B cell (primary cell): ENCODE results near the gene THBS4. TPM values are rescaled to one million over a fixed set of nuclear protein-coding genes. Genes with fewer than 3 reads are reported as not detected.

Source experiments
- ATAC-seq: fragments of 200-7000 bp; cut with Tn5 transposase; one replicate; pipeline ENCODE4 v1.10.0; 2021; ENCODE audit warnings: low read depth, mild to moderate bottlenecking, moderate number of reproducible peaks, moderate library complexity
- CTCF ChIA-PET: fragments of 350-600 bp; sonication (Branson Sonifier 250); formaldehyde crosslinking; loops from one replicate; lab custom pipeline; 2021; ENCODE audit warnings: antibody characterized with exemption, inconsistent platforms; lab: Charles Lee
- POLR2A ChIA-PET: fragments of 350-600 bp; sonication (Branson Sonifier 250); formaldehyde crosslinking; loops from one replicate; lab custom pipeline; 2021; ENCODE audit warnings: antibody characterized with exemption; lab: Charles Lee
- DNase-seq: peaks from one replicate; pipeline ENCODE4 v3.0.0; 2013
- H2AFZ ChIP-seq: 2 replicates; pipeline ENCODE4 v1.6.1; 2012; ENCODE audit warnings: mild to moderate bottlenecking, low read depth, low read length; ENCODE audit not compliant: insufficient read depth, poor library complexity, severe bottlenecking
- H3K27ac ChIP-seq, 2 donors: 1 replicate in 1 of 2; 2 replicates in 1 of 2; pipeline ENCODE4 v1.5.1; 2012 to 2013; ENCODE audit warnings: low read length in 2 of 2, mild to moderate bottlenecking in 2 of 2, moderate library complexity in 1 of 2
- H3K27me3 ChIP-seq, 4 experiments: fragments of 200-600 bp in 1 of 4; sonication (generic) in 1 of 4; replicated peaks in 1 of 4; 1 replicate in 2 of 4; 2 replicates in 2 of 4; pipeline versions ENCODE4 v1.6.1 to v1.7.0; 2013 to 2016; ENCODE audit warnings: low read length in 3 of 4, mild to moderate bottlenecking in 2 of 4, mixed read lengths in 1 of 4, moderate library complexity in 1 of 4; ENCODE audit not compliant: insufficient read depth in 4 of 4, control insufficient read depth in 3 of 4; ENCODE audit errors: control extremely low read depth in 1 of 4
- H3K36me3 ChIP-seq, 2 experiments: replicated peaks in 1 of 2; 1 replicate in 1 of 2; 2 replicates in 1 of 2; pipeline versions ENCODE4 v1.6.1 to v1.7.1; 2013; ENCODE audit warnings: low read length in 1 of 2; ENCODE audit not compliant: insufficient read depth in 2 of 2, control insufficient read depth in 1 of 2; ENCODE audit errors: control extremely low read depth in 1 of 2, extremely low read depth in 1 of 2
- H3K4me1 ChIP-seq, 2 donors: fragments of 200-600 bp in 1 of 2; sonication (generic) in 1 of 2; 1 replicate in 1 of 2; 2 replicates in 1 of 2; pipeline versions ENCODE4 v1.5.1 to v1.6.1; 2013 to 2017; ENCODE audit warnings: low read length in 2 of 2; ENCODE audit not compliant: control insufficient read depth in 2 of 2, insufficient read depth in 2 of 2
- H3K4me2 ChIP-seq: replicated peaks from 2 replicates; pipeline ENCODE3; 2012; ENCODE audit warnings: mild to moderate bottlenecking, low read depth, low read length; ENCODE audit not compliant: poor library complexity, severe bottlenecking
- H3K4me3 ChIP-seq, 5 experiments: fragments of 200-600 bp in 1 of 5; sonication (generic) in 1 of 5; 1 replicate in 3 of 5; 2 replicates in 2 of 5; pipeline versions ENCODE4 v1.5.1 to v1.7.0; 2011 to 2016; ENCODE audit warnings: low read length in 4 of 5, mild to moderate bottlenecking in 4 of 5, low read depth in 2 of 5, control low read depth in 1 of 5, moderate library complexity in 1 of 5; ENCODE audit not compliant: insufficient read depth in 1 of 5; ENCODE audit errors: control extremely low read depth in 1 of 5, extremely low read depth in 1 of 5
- H3K79me2 ChIP-seq: fragments of 200-600 bp; sonication (generic); one replicate; pipeline ENCODE4 v1.6.0; 2016; ENCODE audit warnings: low read length; ENCODE audit not compliant: control insufficient read depth, insufficient read depth
- H3K9ac ChIP-seq: fragments of 200-600 bp; sonication (generic); 2 replicates; pipeline ENCODE4 v1.6.1; 2017; ENCODE audit warnings: mild to moderate bottlenecking, low read length, moderate library complexity
- H3K9me3 ChIP-seq, 3 donors: one replicate each; pipeline versions ENCODE4 v1.6.1 to v1.7.1; 2013; ENCODE audit warnings: low read length in 2 of 3; ENCODE audit not compliant: control insufficient read depth in 2 of 3, insufficient read depth in 1 of 3; ENCODE audit errors: control extremely low read depth in 1 of 3
- H4K20me1 ChIP-seq: 2 replicates; pipeline ENCODE4 v1.6.0; 2012; ENCODE audit warnings: mild to moderate bottlenecking, low read length; ENCODE audit not compliant: insufficient read depth, control insufficient read depth, poor library complexity, severe bottlenecking
- H3K27ac Mint-ChIP-seq: one replicate; pipeline ENCODE4 v1.8.0; 2021; ENCODE audit warnings: mixed read lengths
- H3K27me3 Mint-ChIP-seq: one replicate; pipeline ENCODE4 v1.8.0; 2021; ENCODE audit warnings: mixed read lengths
- H3K4me1 Mint-ChIP-seq: one replicate; pipeline ENCODE4 v1.8.0; 2021; ENCODE audit warnings: mixed read lengths
- H3K4me3 Mint-ChIP-seq: one replicate; pipeline ENCODE4 v1.8.0; 2021; ENCODE audit warnings: mixed read lengths
- H3K9me3 Mint-ChIP-seq: one replicate; pipeline ENCODE4 v1.8.0; 2022; ENCODE audit warnings: mixed read lengths; ENCODE audit not compliant: insufficient read depth
- EZH2 ChIP-seq: IDR thresholded peaks from 2 replicates; pipeline ENCODE4 v1.6.1; 2012; ENCODE audit warnings: borderline replicate concordance, low read depth, mild to moderate bottlenecking, moderate library complexity, low read length; ENCODE audit not compliant: insufficient read depth, poor library complexity, severe bottlenecking
- WGBS: methylation state at CpG from one replicate; pipeline ENCODE4 v1.1.5; 2013; ENCODE audit warnings: missing lambda C conversion rate; ENCODE audit not compliant: insufficient coverage; 5-methylcytosine and 5-hydroxymethylcytosine counted together
- intact Hi-C: fragments of 100-400 bp; cut with micrococcal nuclease; formaldehyde crosslinking; loops from one replicate; pipeline ENCODE4 v1.10.0; 2022
- polyA plus RNA-seq: library from polyadenylated mRNA; depleted of rRNA; stranded (reverse); fragments of >200 nt; gene quantifications from 2 replicates; pipeline ENCODE4 v1.2.3, GENCODE V29; 2012
- total RNA-seq, 2 donors: library from RNA; stranded (reverse); fragments of 120-200 nt in 1 of 2; gene quantifications; 1 replicate in 1 of 2; 2 replicates in 1 of 2; pipeline versions ENCODE4 v1.2.3 to v1.2.4, GENCODE V29; 2013 to 2022
- TF ChIP-seq, protein P1 (sequence below): fragments of 200-600 bp; IDR thresholded peaks from one replicate; pipeline ENCODE4 v1.8.0; 2022; ENCODE audit warnings: antibody characterized with exemption, mild to moderate bottlenecking

THBS4 gene
- total and polyA plus RNA-seq, 2 donors (not counting 1 experiment from before 2014, with no cell fraction given): 0.49 to 0.57 TPM

DNA sequence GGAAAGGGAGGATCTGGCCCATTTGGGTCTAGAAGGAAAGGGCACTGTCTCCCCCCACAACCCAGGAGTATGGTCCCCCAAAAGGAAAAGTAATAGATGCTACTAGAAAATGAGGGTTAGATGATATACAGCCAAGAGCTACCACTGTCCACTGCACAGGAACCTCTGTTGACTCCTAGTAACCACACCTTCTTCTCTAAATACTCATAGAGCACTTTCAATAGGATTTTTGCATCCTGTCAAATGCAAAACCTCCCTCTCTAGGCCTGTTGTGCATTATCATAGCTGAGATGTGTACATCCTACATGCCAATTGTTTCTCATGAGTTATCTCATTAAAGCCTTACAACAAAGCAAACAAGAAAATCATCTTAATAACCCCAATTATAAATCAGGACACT lies 66.8 kb downstream of the THBS4 start:
- Histone ChIP-seq H2AFZ (no peak overlapping the region), H3K4me2 (no peak overlapping the region), H3K36me3 (no peaks in the 10 kb centered on the region), H3K79me2 (no peaks in the 10 kb centered on the region), H3K4me1 (peaks cover 4 to 9% of the 10 kb centered on the region in 2 donors), H3K9ac (no peak overlapping the region), H3K27me3 (peaks cover 0 to 2% (median 0%) of the 10 kb centered on the region in 4 experiments), H3K27ac (no peak overlapping the region), H3K4me3 (no peak overlapping the region), H3K9me3 (no peaks in the 10 kb centered on the region), H4K20me1 (no peaks in the 10 kb centered on the region)
- POLR2A ChIA-PET: no interaction called here
- TF ChIP-seq, protein P1, sequence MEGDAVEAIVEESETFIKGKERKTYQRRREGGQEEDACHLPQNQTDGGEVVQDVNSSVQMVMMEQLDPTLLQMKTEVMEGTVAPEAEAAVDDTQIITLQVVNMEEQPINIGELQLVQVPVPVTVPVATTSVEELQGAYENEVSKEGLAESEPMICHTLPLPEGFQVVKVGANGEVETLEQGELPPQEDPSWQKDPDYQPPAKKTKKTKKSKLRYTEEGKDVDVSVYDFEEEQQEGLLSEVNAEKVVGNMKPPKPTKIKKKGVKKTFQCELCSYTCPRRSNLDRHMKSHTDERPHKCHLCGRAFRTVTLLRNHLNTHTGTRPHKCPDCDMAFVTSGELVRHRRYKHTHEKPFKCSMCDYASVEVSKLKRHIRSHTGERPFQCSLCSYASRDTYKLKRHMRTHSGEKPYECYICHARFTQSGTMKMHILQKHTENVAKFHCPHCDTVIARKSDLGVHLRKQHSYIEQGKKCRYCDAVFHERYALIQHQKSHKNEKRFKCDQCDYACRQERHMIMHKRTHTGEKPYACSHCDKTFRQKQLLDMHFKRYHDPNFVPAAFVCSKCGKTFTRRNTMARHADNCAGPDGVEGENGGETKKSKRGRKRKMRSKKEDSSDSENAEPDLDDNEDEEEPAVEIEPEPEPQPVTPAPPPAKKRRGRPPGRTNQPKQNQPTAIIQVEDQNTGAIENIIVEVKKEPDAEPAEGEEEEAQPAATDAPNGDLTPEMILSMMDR: no peak
- TF ChIP-seq EZH2: no peak
- DNase-seq (no peak), ATAC-seq (no peak)
- Mint-ChIP-seq H3K4me1 (peaks cover 2% of the 10 kb centered on the region), H3K9me3 (no peaks in the 10 kb centered on the region), H3K27ac (no peak overlapping the region), H3K4me3 (no peak overlapping the region), H3K27me3 (peaks cover 11% of the 10 kb centered on the region)
- intact Hi-C loops: no loop called here
- CTCF ChIA-PET: interaction anchor here (0.6 to 1.5 kb wide), 3 partner anchors 19 to 206 kb away, joined by 3 to 9 read pairs (median 3); no protein-coding TSS in a partner anchor

DNA sequence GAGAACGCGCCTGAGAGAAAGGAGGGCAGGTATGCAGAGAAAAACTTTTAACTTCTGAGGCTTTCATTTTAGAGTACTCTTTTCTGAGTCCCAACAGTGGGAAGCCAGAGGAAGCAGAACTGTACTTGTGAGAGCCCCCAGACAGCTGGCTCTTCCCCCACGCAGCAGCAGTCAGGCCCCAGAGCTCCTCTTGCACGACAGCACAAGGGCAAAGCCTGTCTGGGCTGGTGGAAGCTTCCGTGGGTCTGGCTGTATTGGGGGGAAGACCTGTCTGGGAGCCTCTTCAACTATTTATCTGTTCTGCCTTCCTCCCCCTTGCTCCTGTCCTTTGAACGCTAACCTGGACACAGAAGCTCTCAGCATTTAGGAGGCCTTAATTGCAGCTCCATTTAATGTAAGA lies 68.2 kb downstream of the THBS4 start:
- H3K36me3 ChIP-seq: no peaks in the 10 kb centered on the region
- H3K79me2 ChIP-seq: no peaks in the 10 kb centered on the region
- H3K9me3 Mint-ChIP-seq: no peaks in the 10 kb centered on the region
- peaks cover 0 to 2% (median 0%) of the 10 kb centered on the region in 4 experiments for H3K27me3 ChIP-seq
- H3K4me3 ChIP-seq: no peak overlapping the region
- no peak overlapping the region for H3K9ac ChIP-seq
- H3K9me3 ChIP-seq: peaks cover 0 to 2% (median 0%) of the 10 kb centered on the region in 3 donors
- no peak overlapping the region for H3K4me3 Mint-ChIP-seq
- no peak for ATAC-seq
- H3K4me2 ChIP-seq: no peak overlapping the region
- peaks cover 4 to 9% of the 10 kb centered on the region in 2 donors for H3K4me1 ChIP-seq
- POLR2A ChIA-PET: no interaction called here
- WGBS: 94% methylated on average over 2 of the region's 6 CpGs
- CTCF ChIA-PET: interaction anchor here (1.2 to 1.3 kb wide), 2 partner anchors 12 to 26 kb away, joined by 3 read pairs; no protein-coding TSS in a partner anchor
- TF ChIP-seq, protein P1: no peak
- no peak for TF ChIP-seq EZH2
- H4K20me1 ChIP-seq: no peaks in the 10 kb centered on the region
- H3K4me1 Mint-ChIP-seq: peaks cover 2% of the 10 kb centered on the region
- no peak for DNase-seq
- H3K27ac ChIP-seq: no peak overlapping the region
- H2AFZ ChIP-seq: no peak overlapping the region
- intact Hi-C loops: no loop called here
- no peak overlapping the region for H3K27ac Mint-ChIP-seq
- peaks cover 11% of the 10 kb centered on the region for H3K27me3 Mint-ChIP-seq
